Peyer's patch (tissue), 4 donors: ENCODE measurements around the gene KDM8. TPM values are rescaled to one million over a fixed set of nuclear protein-coding genes. Genes with fewer than 3 reads are reported as not detected.

Experiments used
- DNase-seq, 3 donors: peaks; one replicate each; pipeline ENCODE4 v3.0.0-alpha.2; 2017 to 2019
- H3K27ac ChIP-seq, 4 donors: fragments of 200-600 bp; sonication (generic); one replicate each; pipeline ENCODE4 v1.5.1; 2016 to 2019
- H3K27me3 ChIP-seq, 2 donors: fragments of 200-600 bp; sonication (generic); one replicate each; pipeline ENCODE4 v1.5.1; 2019
- H3K36me3 ChIP-seq, 3 donors: fragments of 200-600 bp; sonication (generic); one replicate each; pipeline ENCODE4 v1.5.1; 2016 to 2019
- H3K4me1 ChIP-seq, 4 donors: fragments of 200-600 bp; sonication (generic); one replicate each; pipeline ENCODE4 v1.5.1; 2016 to 2019
- H3K4me3 ChIP-seq, 4 donors: fragments of 200-600 bp; sonication (generic); 1 replicate in 3 of 4; 2 replicates in 1 of 4; pipeline ENCODE4 v1.5.1; 2016 to 2019; ENCODE audit warnings: mild to moderate bottlenecking in 1 of 4
- H3K9me3 ChIP-seq, 4 donors: fragments of 200-600 bp; sonication (generic); one replicate each; pipeline ENCODE4 v1.5.1; 2016 to 2019; ENCODE audit warnings: mild to moderate bottlenecking in 1 of 4
- POLR2A ChIP-seq, 2 donors: fragments of 450-650 bp; IDR thresholded peaks; one replicate each; pipeline ENCODE4 v1.5.1; 2017; ENCODE audit warnings: antibody characterized with exemption in 2 of 2, mild to moderate bottlenecking in 2 of 2, moderate library complexity in 2 of 2
- total RNA-seq, 4 donors: library from RNA; depleted of rRNA; stranded (reverse); fragments of >200 nt; gene quantifications; one replicate each; pipeline ENCODE4 v1.1.0, GENCODE V29; 2016
- TF ChIP-seq, protein P1 (sequence below), 6 experiments: fragments of 450-650 bp in 4 of 6; fragments of 200-600 bp in 2 of 6; sonication (generic) in 1 of 6; IDR thresholded peaks; one replicate each; pipeline ENCODE4 v1.5.1; 2017 to 2019; ENCODE audit warnings: antibody characterized with exemption in 6 of 6, mild to moderate bottlenecking in 3 of 6, moderate library complexity in 1 of 6

KDM8 gene
- total RNA-seq, 4 donors from 2014 or later = 22.3 to 130 (median 40.9) TPM

DNA sequence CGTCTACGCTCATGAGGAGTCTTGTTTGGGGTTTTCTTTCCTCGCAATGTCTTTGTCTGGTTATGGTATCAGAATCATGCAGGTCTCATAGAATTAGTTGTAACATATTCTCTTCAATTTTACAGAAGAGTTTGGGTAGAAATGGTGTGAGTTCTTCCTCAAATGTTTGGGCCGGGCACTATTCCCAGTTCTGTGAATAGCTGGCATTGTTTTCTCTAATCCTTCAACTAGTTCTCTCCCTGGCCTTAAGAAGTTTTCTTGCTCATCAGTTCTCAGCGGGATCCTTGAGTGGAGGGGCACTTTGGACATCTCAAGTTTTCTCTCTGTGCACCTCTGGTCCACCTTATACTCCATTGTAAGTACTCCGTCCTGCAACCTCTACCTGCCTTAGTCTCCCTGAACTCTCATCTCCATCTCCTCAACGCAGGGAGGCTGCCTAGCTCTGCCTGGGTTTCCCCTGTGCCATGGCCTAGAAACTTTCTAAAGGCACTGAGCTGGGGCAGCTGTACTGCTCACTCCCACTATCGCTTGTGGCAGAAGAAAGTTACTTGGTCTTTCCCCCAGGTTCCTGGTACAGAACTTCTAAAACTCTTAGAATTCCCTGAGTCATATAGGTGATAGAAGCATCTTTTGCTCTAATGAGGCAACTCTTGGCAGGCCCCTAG is 48.3 kb downstream of the KDM8 start:
- Histone ChIP-seq H3K27ac (no peak overlapping the region), H3K36me3 (peaks cover 0 to 9% (median 0%) of the 10 kb centered on the region in 3 donors), H3K4me1 (peaks cover 0 to 6% (median 2%) of the 10 kb centered on the region in 4 donors), H3K27me3 (no peaks in the 10 kb centered on the region), H3K4me3 (no peak overlapping the region), H3K9me3 (no peaks in the 10 kb centered on the region)
- TF ChIP-seq, protein P1, sequence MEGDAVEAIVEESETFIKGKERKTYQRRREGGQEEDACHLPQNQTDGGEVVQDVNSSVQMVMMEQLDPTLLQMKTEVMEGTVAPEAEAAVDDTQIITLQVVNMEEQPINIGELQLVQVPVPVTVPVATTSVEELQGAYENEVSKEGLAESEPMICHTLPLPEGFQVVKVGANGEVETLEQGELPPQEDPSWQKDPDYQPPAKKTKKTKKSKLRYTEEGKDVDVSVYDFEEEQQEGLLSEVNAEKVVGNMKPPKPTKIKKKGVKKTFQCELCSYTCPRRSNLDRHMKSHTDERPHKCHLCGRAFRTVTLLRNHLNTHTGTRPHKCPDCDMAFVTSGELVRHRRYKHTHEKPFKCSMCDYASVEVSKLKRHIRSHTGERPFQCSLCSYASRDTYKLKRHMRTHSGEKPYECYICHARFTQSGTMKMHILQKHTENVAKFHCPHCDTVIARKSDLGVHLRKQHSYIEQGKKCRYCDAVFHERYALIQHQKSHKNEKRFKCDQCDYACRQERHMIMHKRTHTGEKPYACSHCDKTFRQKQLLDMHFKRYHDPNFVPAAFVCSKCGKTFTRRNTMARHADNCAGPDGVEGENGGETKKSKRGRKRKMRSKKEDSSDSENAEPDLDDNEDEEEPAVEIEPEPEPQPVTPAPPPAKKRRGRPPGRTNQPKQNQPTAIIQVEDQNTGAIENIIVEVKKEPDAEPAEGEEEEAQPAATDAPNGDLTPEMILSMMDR (IDR thresholded peaks at IDR 0.05) = no peak
- TF ChIP-seq POLR2A (IDR thresholded peaks at IDR 0.05) = no peak
- DNase-seq = peak in 1 of 3 donors; percentile 8

DNA sequence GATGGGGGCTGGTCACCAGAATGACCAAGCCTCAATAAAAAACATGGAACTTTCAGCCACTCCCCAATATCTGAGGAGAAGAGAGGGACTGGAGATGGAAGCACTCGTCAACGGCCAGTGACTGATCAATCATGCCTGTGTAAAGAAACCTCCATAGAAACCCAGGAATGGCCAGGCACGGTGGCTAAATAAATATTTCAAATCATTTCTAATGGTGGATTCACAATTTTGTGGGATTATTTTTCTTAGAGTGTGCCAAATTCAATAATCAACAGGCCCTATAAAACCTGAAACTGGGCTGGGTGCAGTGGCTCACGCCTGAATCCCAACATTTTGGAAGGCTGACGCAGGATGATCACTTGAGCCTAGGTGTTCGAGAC is 48.9 kb downstream of the KDM8 start:
- Histone ChIP-seq H3K36me3 (peaks cover 0 to 15% (median 0%) of the 10 kb centered on the region in 3 donors), H3K4me1 (peaks cover 0 to 6% (median 2%) of the 10 kb centered on the region in 4 donors), H3K4me3 (no peak overlapping the region), H3K9me3 (no peaks in the 10 kb centered on the region), H3K27me3 (no peaks in the 10 kb centered on the region), H3K27ac (no peak overlapping the region)
- TF ChIP-seq, protein P1 (IDR thresholded peaks at IDR 0.05) = no peak
- TF ChIP-seq POLR2A (IDR thresholded peaks at IDR 0.05) = no peak
- peak in 1 of 3 donors; percentile 10 for DNase-seq

DNA sequence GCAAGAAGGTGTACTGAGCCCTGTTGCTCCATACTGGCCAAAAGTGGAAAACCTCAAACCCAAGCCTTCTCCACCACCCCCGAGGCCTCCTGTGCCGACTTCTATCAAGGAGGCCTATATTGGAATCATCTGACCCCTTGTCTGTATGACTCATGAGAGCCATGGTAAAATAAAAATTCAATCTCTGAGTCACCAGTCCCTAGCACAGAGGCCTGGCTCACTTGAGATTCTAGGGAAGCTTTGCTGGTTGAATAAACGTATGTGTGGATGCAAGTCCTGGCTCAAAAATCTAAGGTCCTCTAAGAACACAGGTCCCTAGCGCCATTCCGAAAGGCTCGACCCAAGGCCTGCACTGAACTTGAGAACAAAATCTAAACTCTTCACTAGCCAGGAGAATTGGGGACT is 50.2 kb downstream of the KDM8 start:
- H3K4me3 ChIP-seq = no peak overlapping the region
- H3K27ac ChIP-seq = peak overlapping the region; percentile 18 to 69 (median 50)
- peaks cover 0 to 6% (median 2%) of the 10 kb centered on the region in 4 donors for H3K4me1 ChIP-seq
- no peaks in the 10 kb centered on the region for H3K27me3 ChIP-seq
- peaks cover 0 to 16% (median 0%) of the 10 kb centered on the region in 3 donors for H3K36me3 ChIP-seq
- peak in 2 of 3 donors; percentile 14 to 28 for DNase-seq
- TF ChIP-seq POLR2A (IDR thresholded peaks at IDR 0.05) = no peak
- TF ChIP-seq, protein P1 (IDR thresholded peaks at IDR 0.05) = no peak
- no peaks in the 10 kb centered on the region for H3K9me3 ChIP-seq

DNA sequence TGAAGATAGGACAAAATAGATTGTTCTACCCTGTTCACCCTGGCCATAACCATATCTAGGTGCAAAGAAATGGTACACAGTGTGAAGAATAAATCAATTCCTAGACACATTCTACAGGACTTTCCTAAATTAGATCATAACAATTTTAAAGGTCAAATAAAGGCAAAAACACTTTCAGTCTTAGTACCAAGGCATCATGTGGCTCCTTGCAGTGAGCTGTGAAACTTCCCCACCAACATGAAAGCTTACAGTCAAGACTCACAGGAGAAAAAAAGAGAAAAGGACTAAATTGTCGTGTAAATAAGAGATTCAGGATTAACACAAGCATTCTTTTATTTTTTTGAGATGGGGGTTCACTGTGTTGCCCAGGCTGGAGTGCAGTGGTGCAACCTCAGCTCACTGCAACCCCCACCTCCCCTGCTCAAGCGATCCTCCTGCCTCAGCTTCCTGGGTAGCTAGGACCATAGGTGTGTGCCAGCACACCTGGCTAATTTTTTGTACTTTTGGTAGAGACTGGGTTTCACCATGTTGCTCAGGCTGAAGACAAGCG is 51.0 kb downstream of the KDM8 start:
- peaks cover 0 to 6% (median 2%) of the 10 kb centered on the region in 4 donors for H3K4me1 ChIP-seq
- no peak overlapping the region for H3K4me3 ChIP-seq
- peak in 2 of 3 donors; percentile 14 to 35 for DNase-seq

DNA sequence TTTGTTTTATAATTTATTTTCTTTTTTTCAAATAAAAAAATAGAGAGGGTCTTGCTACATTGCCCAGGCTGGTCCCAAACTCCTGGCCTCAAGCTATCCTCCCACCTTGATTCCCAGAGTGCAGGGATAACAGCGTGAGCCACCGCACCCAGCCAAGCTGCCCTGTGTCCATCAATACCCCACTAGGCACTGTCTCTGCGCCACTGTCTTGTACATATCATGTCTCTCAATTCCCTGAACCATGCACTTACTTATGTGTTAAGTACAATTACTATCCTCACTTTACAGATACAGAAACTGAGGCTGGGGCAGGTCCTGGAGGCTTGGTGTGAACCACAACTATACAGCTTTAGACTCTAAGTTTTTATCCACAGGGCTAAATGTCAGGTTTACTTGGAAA is 53.5 kb downstream of the KDM8 start:
- DNase-seq = peak in 1 of 3 donors; percentile 33
- H3K4me1 ChIP-seq = peaks cover 0 to 6% (median 2%) of the 10 kb centered on the region in 4 donors
- no peaks in the 10 kb centered on the region for H3K27me3 ChIP-seq
- TF ChIP-seq POLR2A (IDR thresholded peaks at IDR 0.05) = no peak
- TF ChIP-seq, protein P1 (IDR thresholded peaks at IDR 0.05) = no peak
- no peak overlapping the region for H3K4me3 ChIP-seq
- H3K36me3 ChIP-seq = peaks cover 0 to 16% (median 0%) of the 10 kb centered on the region in 3 donors
- peak overlapping the region in 1 of 4 donors; percentile 23 for H3K27ac ChIP-seq
- no peaks in the 10 kb centered on the region for H3K9me3 ChIP-seq

More for the DNA sequence above, 51.0 kb downstream of the KDM8 start:
- Histone ChIP-seq H3K27ac (peak overlapping the region; percentile 18 to 69 (median 57)), H3K36me3 (peaks cover 0 to 16% (median 0%) of the 10 kb centered on the region in 3 donors), H3K27me3 (no peaks in the 10 kb centered on the region), H3K9me3 (no peaks in the 10 kb centered on the region)
- TF ChIP-seq POLR2A (IDR thresholded peaks at IDR 0.05) = no peak
- TF ChIP-seq, protein P1 (IDR thresholded peaks at IDR 0.05) = no peak
